HepG2 (cell line): ENCODE data around the gene CTNNBIP1. TPM values are rescaled to one million over a fixed set of nuclear protein-coding genes. Genes with fewer than 3 reads are reported as not detected.

Experiments
- AHR ChIP-seq: IDR thresholded peaks from 2 replicates; pipeline ENCODE4 v1.6.1; 2018; ENCODE audit warnings: missing genetic modification reagents, missing compliant biosample characterization
- ATF3 ChIP-seq: sonication (generic); formaldehyde crosslinking; IDR thresholded peaks from 2 replicates; pipeline ENCODE4 v1.4.0; 2020; ENCODE audit warnings: missing genetic modification reagents
- CBX2 ChIP-seq, 2 experiments: fragments of 200-600 bp in 1 of 2; sonication (generic); formaldehyde crosslinking in 1 of 2; IDR thresholded peaks; 2 replicates each; pipeline versions ENCODE4 v1.7.0 to v1.8.1; 2018 to 2022; ENCODE audit warnings: low read depth in 2 of 2, low read length in 1 of 2, mild to moderate bottlenecking in 1 of 2, missing genetic modification reagents in 1 of 2
- E2F1 ChIP-seq: sonication (generic); formaldehyde crosslinking; IDR thresholded peaks from 2 replicates; pipeline ENCODE4 v1.5.0; 2020; ENCODE audit warnings: missing genetic modification reagents
- E2F2 ChIP-seq: sonication (generic); formaldehyde crosslinking; IDR thresholded peaks from 2 replicates; pipeline ENCODE4 v1.4.0; 2020; ENCODE audit warnings: missing genetic modification reagents, borderline replicate concordance
- ETV6 ChIP-seq: sonication (generic); formaldehyde crosslinking; conservative IDR thresholded peaks from 2 replicates; pipeline ENCODE4 v1.4.0; 2020; ENCODE audit warnings: missing genetic modification reagents
- GABPB1 ChIP-seq: IDR thresholded peaks from 2 replicates; pipeline ENCODE4 v1.6.1; 2016; ENCODE audit warnings: mild to moderate bottlenecking, missing genetic modification reagents, moderate library complexity, missing compliant biosample characterization
- GLI4 ChIP-seq: sonication (generic); formaldehyde crosslinking; IDR thresholded peaks from 2 replicates; pipeline ENCODE4 v1.5.1; 2020; ENCODE audit warnings: missing genetic modification reagents, mild to moderate bottlenecking, moderate library complexity, borderline replicate concordance
- JUND ChIP-seq: sonication (generic); formaldehyde crosslinking; IDR thresholded peaks from 2 replicates; pipeline ENCODE4 v1.8.0; 2022; ENCODE audit warnings: mild to moderate bottlenecking, missing genetic modification reagents
- MEF2D ChIP-seq: sonication (generic); formaldehyde crosslinking; IDR thresholded peaks from 2 replicates; pipeline ENCODE4 v1.5.1; 2020; ENCODE audit warnings: mild to moderate bottlenecking, missing genetic modification reagents
- SALL2 ChIP-seq: sonication (generic); formaldehyde crosslinking; IDR thresholded peaks from 2 replicates; pipeline ENCODE4 v1.8.1; 2023; ENCODE audit warnings: mild to moderate bottlenecking, missing genetic modification reagents, inconsistent platforms
- SMARCC2 ChIP-seq: fragments of 450-650 bp; IDR thresholded peaks from 2 replicates; pipeline ENCODE4 v1.6.1; 2017; ENCODE audit warnings: antibody characterized with exemption, mild to moderate bottlenecking
- WIZ ChIP-seq: sonication (generic); formaldehyde crosslinking; IDR thresholded peaks from 2 replicates; pipeline ENCODE4 v1.5.1; 2020; ENCODE audit warnings: mild to moderate bottlenecking, missing genetic modification reagents
- ZHX2 ChIP-seq, 2 experiments: sonication (generic) in 1 of 2; formaldehyde crosslinking in 1 of 2; IDR thresholded peaks; 2 replicates each; pipeline versions ENCODE4 v1.6.1 to v1.9.0; 2014 to 2022; ENCODE audit warnings: antibody characterized with exemption in 1 of 2, borderline replicate concordance in 1 of 2, inconsistent platforms in 1 of 2, low read depth in 1 of 2, missing genetic modification reagents in 1 of 2
- ZNF317 ChIP-seq: sonication (generic); formaldehyde crosslinking; IDR thresholded peaks from 2 replicates; pipeline ENCODE4 v1.5.0; 2020; ENCODE audit warnings: mild to moderate bottlenecking, missing genetic modification reagents
- ZNF484 ChIP-seq: sonication (generic); formaldehyde crosslinking; IDR thresholded peaks from 2 replicates; pipeline ENCODE4 v1.5.1; 2020; ENCODE audit warnings: mild to moderate bottlenecking, low read depth, missing genetic modification reagents, borderline replicate concordance
- ZNF710 ChIP-seq: sonication (generic); formaldehyde crosslinking; IDR thresholded peaks from 2 replicates; pipeline ENCODE4 v1.5.0; 2020; ENCODE audit warnings: mild to moderate bottlenecking, missing genetic modification reagents, borderline replicate concordance
- polyA plus RNA-seq, 8 experiments: library from polyadenylated mRNA; depleted of rRNA in 3 of 8; stranded (reverse) in 7 of 8; unstranded in 1 of 8; fragments of >200 nt; fragmentation: Illumina TruSeq in 4 of 8; extraction: Trizol in 4 of 8; gene quantifications; 2 replicates each; pipeline versions ENCODE4 v1.2.1 to v1.2.3, GENCODE V29; 2011 to 2016; ENCODE audit warnings: low read depth in 4 of 8, missing spikeins in 1 of 8, mixed read lengths in 1 of 8; ENCODE audit not compliant: insufficient read depth in 1 of 8
- total RNA-seq, 5 experiments: library from RNA; depleted of rRNA; stranded (reverse); fragments of >200 nt; fragmentation: Illumina TruSeq; extraction: Trizol; gene quantifications; 2 replicates each; pipeline ENCODE4 v1.2.3, GENCODE V29; 2016; ENCODE audit warnings: low read depth in 1 of 5

Gene CTNNBIP1
- total and polyA plus RNA-seq, 2 of the 13 experiments (the other 11 are each of a cell fraction or from before 2014, with no cell fraction given): 71.7 to 83.0 TPM

GRCh38 chr1:9914610-9914937 lies 4.5 kb upstream of the CTNNBIP1 start (continued):
- TF ChIP-seq ZHX2 (IDR thresholded peaks at IDR 0.05; ENCODE audit: low read depth) (no peak), ZHX2 (CRISPR knock-in tag; IDR thresholded peaks at IDR 0.05; ENCODE audit: borderline replicate concordance) (no peak), WIZ (CRISPR knock-in tag) (no peak), ZNF484 (no peak), E2F1 (CRISPR knock-in tag) (no peak), GLI4 (CRISPR knock-in tag) (no peak), CBX2 (IDR thresholded peaks at IDR 0.05; ENCODE audit: low read depth, low read length) (no peak), CBX2 (CRISPR knock-in tag; IDR thresholded peaks at IDR 0.05; ENCODE audit: low read depth) (no peak), ETV6 (CRISPR knock-in tag) (no peak), JUND (CRISPR knock-in tag) (no peak), E2F2 (CRISPR knock-in tag) (no peak), SALL2 (0 out of 2 replicates have a peak, but pooled peaks have one; percentile 29), ZNF317 (CRISPR knock-in tag) (no peak), ZNF710 (no peak), GABPB1 (no peak), SMARCC2 (no peak), AHR (no peak; the same call in 1 of the 2 replicates), ATF3 (CRISPR knock-in tag) (no peak), MEF2D (CRISPR knock-in tag) (no peak)
